OCI-LY1 (cell line): ENCODE results near the gene GZF1.

ENCODE experiments used
- CTCF ChIP-seq: fragments of 200-600 bp; sonication (generic), shearing (Covaris generic); IDR thresholded peaks from 2 replicates; pipeline ENCODE4 v1.5.1; 2017; ENCODE audit warnings: mild to moderate bottlenecking, antibody characterized with exemption, low read length, moderate library complexity, mixed read lengths
- EZH2 ChIP-seq: fragments of 200-600 bp; sonication (generic), shearing (Covaris generic); IDR thresholded peaks from 2 replicates; pipeline ENCODE4 v1.8.0; 2017; ENCODE audit warnings: borderline replicate concordance, mixed run types, mild to moderate bottlenecking, antibody characterized with exemption, low read length, moderate library complexity, mixed read lengths

GRCh38 chr20:23407781-23408464, 45.9 kb downstream of the GZF1 start:
- TF ChIP-seq CTCF (no peak), EZH2 (no peak)
